Thyroid gland (tissue), 4 donors: ENCODE results near the gene LAMC3. TPM values are rescaled to one million over a fixed set of nuclear protein-coding genes. Genes with fewer than 3 reads are reported as not detected.

Experiments
- DNase-seq, 2 donors: peaks; one replicate each; pipeline ENCODE4 v3.0.0-alpha.2; 2019
- H3K27ac ChIP-seq, 3 donors: fragments of 200-600 bp; sonication (generic); 1 replicate in 2 of 3; 2 replicates in 1 of 3; pipeline ENCODE4 v1.5.1; 2016 to 2019; ENCODE audit warnings: mild to moderate bottlenecking in 1 of 3, moderate library complexity in 1 of 3
- H3K27me3 ChIP-seq: fragments of 200-600 bp; sonication (generic); one replicate; pipeline ENCODE4 v1.5.1; 2019
- H3K36me3 ChIP-seq, 2 donors: fragments of 200-600 bp; sonication (generic); one replicate each; pipeline ENCODE4 v1.5.1; 2016 to 2019
- H3K4me1 ChIP-seq, 2 donors: fragments of 200-600 bp; sonication (generic); one replicate each; pipeline ENCODE4 v1.5.1; 2017 to 2019
- H3K4me3 ChIP-seq, 3 donors: fragments of 200-600 bp; sonication (generic); replicated peaks in 1 of 3; 1 replicate in 2 of 3; 2 replicates in 1 of 3; pipeline ENCODE4 v1.5.1; 2016; ENCODE audit warnings: mild to moderate bottlenecking in 1 of 3
- H3K9me3 ChIP-seq: fragments of 200-600 bp; sonication (generic); one replicate; pipeline ENCODE4 v1.5.1; 2017
- POLR2A ChIP-seq, 2 donors: fragments of 450-650 bp; IDR thresholded peaks; one replicate each; pipeline ENCODE4 v1.6.1; 2017; ENCODE audit warnings: antibody characterized with exemption in 2 of 2, mild to moderate bottlenecking in 2 of 2, moderate library complexity in 1 of 2
- WGBS, 2 donors: methylation state at CpG; one replicate each; pipeline ENCODE4 v1.1.5; 2017; 5-methylcytosine and 5-hydroxymethylcytosine counted together
- intact Hi-C: fragments of 100-400 bp; cut with DNase I; formaldehyde crosslinking; loops from one replicate; pipeline ENCODE4 v1.15.1; 2023
- total RNA-seq, 4 donors: library from RNA; depleted of rRNA; stranded (reverse); fragments of >200 nt; gene quantifications; one replicate each; pipeline ENCODE4 v1.2.3, GENCODE V29; 2016
- TF ChIP-seq, protein P1 (sequence below), 6 experiments: fragments of 200-600 bp in 3 of 6; fragments of 450-650 bp in 3 of 6; sonication (generic) in 3 of 6; IDR thresholded peaks; one replicate each; pipeline ENCODE4 v1.5.1; 2016 to 2019; ENCODE audit warnings: antibody characterized with exemption in 6 of 6, mild to moderate bottlenecking in 2 of 6, inconsistent platforms in 1 of 6, moderate library complexity in 1 of 6

The LAMC3 gene
- total RNA-seq, 4 donors from 2014 or later: 0.81 to 11.1 (median 3.2) TPM

DNA sequence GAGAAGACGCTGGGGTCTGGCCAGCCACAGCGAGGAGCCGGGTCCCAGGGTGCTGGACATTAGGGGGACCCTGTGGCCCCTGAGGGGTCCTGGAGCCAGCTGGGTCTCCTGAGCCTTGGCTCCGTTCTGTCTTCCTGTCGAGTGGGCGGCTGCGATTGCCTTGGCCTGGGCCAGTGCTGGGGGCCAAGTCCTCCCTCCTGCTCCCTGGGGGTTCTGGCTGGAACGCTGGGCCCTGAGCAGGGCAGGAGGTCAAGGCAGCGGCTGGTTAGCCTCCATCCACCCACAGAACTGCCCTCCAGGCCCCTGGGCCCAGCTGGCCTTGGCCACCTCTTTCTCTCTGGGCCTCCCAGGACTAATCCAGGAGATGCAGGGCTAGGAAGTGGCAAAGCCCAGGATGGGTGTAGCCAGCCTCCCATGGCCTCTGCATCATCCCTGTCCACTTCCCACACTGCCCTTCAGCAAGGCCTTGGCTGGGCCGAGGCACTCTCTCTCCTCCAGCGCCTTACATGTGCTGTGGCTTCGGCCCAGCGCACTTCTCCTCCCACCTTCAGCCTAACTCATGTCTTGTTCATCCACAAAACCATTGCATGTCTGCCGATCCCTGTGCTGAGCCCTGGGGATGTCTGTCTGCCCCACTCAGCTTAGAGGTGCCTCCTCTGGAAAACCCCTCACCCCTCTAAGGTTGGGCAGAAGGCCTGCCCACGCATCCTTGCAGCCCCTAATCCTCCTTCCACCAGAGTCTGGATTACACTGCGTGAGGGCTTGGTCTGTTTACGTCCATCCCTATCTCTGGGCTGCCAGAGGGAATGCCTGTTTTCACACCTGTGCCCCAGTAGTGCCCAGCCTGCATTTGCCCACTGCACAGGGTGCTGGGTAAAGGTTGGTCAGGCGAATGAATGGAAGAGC, 5.0 kb downstream of the LAMC3 start:
- DNase-seq: no peak
- H3K9me3 ChIP-seq: no peaks in the 10 kb centered on the region
- 76 to 84% methylated on average over 10 to 17 of the region's 18 CpGs for WGBS, 2 donors
- TF ChIP-seq POLR2A (IDR thresholded peaks at IDR 0.05): no peak
- TF ChIP-seq, protein P1, sequence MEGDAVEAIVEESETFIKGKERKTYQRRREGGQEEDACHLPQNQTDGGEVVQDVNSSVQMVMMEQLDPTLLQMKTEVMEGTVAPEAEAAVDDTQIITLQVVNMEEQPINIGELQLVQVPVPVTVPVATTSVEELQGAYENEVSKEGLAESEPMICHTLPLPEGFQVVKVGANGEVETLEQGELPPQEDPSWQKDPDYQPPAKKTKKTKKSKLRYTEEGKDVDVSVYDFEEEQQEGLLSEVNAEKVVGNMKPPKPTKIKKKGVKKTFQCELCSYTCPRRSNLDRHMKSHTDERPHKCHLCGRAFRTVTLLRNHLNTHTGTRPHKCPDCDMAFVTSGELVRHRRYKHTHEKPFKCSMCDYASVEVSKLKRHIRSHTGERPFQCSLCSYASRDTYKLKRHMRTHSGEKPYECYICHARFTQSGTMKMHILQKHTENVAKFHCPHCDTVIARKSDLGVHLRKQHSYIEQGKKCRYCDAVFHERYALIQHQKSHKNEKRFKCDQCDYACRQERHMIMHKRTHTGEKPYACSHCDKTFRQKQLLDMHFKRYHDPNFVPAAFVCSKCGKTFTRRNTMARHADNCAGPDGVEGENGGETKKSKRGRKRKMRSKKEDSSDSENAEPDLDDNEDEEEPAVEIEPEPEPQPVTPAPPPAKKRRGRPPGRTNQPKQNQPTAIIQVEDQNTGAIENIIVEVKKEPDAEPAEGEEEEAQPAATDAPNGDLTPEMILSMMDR (IDR thresholded peaks at IDR 0.05): no peak
- H3K36me3 ChIP-seq: no peaks in the 10 kb centered on the region
- no peaks in the 10 kb centered on the region for H3K27me3 ChIP-seq
- no peak overlapping the region for H3K27ac ChIP-seq
- intact Hi-C loops: no loop called here
- H3K4me3 ChIP-seq: no peak overlapping the region
- peaks cover 0 to 4% of the 10 kb centered on the region in 2 donors for H3K4me1 ChIP-seq

DNA sequence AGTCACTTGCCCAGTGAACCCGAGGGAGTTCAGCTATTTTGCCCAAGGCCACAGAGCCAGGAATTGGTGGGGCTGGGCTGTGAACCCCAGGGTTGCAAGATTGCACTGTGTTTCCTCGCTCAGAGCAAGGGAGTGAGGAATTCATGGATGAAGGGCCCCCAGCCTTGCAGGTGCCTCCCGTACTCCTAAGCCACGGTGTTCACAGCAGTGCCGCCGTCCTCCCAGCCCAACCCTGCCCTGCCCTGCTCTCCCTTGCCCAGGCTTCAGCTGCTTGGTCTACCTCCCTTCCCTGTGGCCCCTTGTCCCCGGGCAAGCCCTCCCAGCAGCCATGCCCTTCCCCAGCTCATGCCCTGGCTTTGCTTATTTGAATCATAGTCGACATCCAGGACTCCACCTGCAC, 6.1 kb downstream of the LAMC3 start:
- H3K4me1 ChIP-seq: no peaks in the 10 kb centered on the region
- TF ChIP-seq, protein P1 (IDR thresholded peaks at IDR 0.05): no peak
- no peak for TF ChIP-seq POLR2A (IDR thresholded peaks at IDR 0.05)
- H3K4me3 ChIP-seq: no peak overlapping the region
- H3K9me3 ChIP-seq: no peaks in the 10 kb centered on the region
- H3K27me3 ChIP-seq: no peaks in the 10 kb centered on the region
- H3K36me3 ChIP-seq: no peaks in the 10 kb centered on the region
- 81 to 82% methylated on average over 7 to 8 of the region's 8 CpGs for WGBS, 2 donors
- intact Hi-C loops: no loop called here
- no peak for DNase-seq
- no peak overlapping the region for H3K27ac ChIP-seq

DNA sequence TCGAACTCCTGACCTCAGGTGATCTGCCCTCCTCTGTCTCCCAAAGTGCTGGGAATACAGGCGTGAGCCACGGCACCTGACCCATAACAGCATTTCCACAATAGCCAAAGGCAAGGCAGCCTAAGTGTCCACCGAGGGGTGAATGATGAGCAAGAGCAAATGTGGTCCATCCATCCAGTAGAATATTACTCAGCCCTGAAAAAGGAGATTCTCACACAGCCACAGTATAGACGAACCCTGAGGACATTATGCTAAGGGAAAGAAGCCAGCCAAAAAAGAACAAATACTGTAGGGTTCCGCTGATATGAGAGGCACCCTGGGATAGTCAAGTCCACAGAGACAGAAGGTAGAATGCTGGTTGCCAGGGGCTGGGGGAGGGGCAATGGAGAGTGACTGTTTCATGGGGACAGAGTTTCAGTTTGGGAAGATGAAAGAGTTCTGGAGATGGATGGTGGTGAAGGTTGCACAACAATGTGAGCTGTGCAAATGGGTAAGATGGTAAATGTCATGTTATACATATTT, 7.0 kb downstream of the LAMC3 start:
- Histone ChIP-seq H3K27ac (no peak overlapping the region), H3K36me3 (no peaks in the 10 kb centered on the region), H3K4me1 (no peaks in the 10 kb centered on the region), H3K9me3 (no peaks in the 10 kb centered on the region), H3K27me3 (no peaks in the 10 kb centered on the region), H3K4me3 (no peak overlapping the region)
- DNase-seq: no peak
- WGBS, 2 donors: 99% methylated on average over 6 of the region's 6 CpGs
- intact Hi-C loops: no loop called here
- TF ChIP-seq, protein P1 (IDR thresholded peaks at IDR 0.05): no peak
- no peak for TF ChIP-seq POLR2A (IDR thresholded peaks at IDR 0.05)

DNA sequence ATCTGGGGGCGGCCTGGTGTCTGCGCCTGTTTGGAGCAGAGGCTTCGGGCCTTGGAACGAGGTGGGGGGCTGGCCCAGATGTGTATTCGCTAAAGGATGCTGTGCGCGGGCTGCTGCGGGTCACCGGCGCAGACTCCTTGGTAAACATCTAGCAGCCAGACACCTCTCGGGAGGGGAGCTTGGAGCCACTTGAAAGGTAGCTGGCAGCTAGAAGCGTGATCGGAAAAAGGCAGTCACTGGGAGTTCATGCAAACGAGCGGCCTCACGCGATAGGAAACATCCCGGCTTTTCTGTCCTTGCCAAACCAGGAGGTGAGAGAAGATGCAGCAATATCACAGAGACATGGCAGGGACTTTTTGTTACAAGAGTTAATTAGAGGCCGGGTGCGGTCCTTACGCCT, 8.1 kb downstream of the LAMC3 start:
- no peaks in the 10 kb centered on the region for H3K9me3 ChIP-seq
- TF ChIP-seq, protein P1 (IDR thresholded peaks at IDR 0.05): no peak
- TF ChIP-seq POLR2A (IDR thresholded peaks at IDR 0.05): no peak
- intact Hi-C loops: no loop called here
- 57 to 64% methylated on average over 20 to 21 of the region's 21 CpGs for WGBS, 2 donors
- no peaks in the 10 kb centered on the region for H3K27me3 ChIP-seq
- no peak overlapping the region for H3K4me3 ChIP-seq
- no peak overlapping the region for H3K27ac ChIP-seq
- no peaks in the 10 kb centered on the region for H3K4me1 ChIP-seq
- H3K36me3 ChIP-seq: no peaks in the 10 kb centered on the region
- no peak for DNase-seq

DNA sequence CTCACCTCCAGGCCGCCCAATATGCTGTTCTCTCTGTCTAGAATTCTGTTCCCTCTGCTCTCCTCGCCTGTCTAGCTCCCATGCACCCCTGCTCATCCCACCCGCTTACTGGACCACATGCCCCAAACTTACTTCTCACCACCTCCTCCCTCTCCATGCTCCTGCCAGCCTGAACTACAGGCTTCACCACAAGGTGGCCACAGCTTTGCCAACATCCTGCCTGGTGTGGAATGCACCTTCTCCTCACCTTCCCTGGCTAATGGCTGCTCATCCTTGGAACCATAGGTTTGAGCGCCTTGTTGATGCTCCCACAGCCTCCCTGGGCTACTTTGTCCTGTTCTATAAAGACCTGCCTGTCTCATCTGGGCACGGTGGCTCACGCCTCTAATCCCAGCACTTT, 9.6 kb downstream of the LAMC3 start:
- no peak for TF ChIP-seq POLR2A (IDR thresholded peaks at IDR 0.05)
- TF ChIP-seq, protein P1 (IDR thresholded peaks at IDR 0.05): no peak
- Histone ChIP-seq H3K27me3 (no peaks in the 10 kb centered on the region), H3K27ac (no peak overlapping the region), H3K36me3 (no peaks in the 10 kb centered on the region), H3K4me1 (no peaks in the 10 kb centered on the region), H3K9me3 (no peaks in the 10 kb centered on the region), H3K4me3 (no peak overlapping the region)
- 86 to 90% methylated on average over 6 of the region's 6 CpGs for WGBS, 2 donors
- DNase-seq: no peak
- intact Hi-C loops: no loop called here
